Omental fat pad (tissue), 4 donors: ENCODE results near the gene AGPS. TPM values are rescaled to one million over a fixed set of nuclear protein-coding genes. Genes with fewer than 3 reads are reported as not detected.
"Not testable (repeated sequence)": the region's sequence is repeated elsewhere in the genome, so short reads cannot be mapped to it uniquely, and the experiment has no call there.

ENCODE experiments used
- ATAC-seq: fragments of 150-250 bp; one replicate; pipeline ENCODE4 v1.9.1; 2016; ENCODE audit warnings: mild to moderate bottlenecking, moderate library complexity; ENCODE audit not compliant: low FRiP score
- DNase-seq: peaks from one replicate; pipeline ENCODE4 v3.0.0-alpha.2; 2019; ENCODE audit warnings: low spot score
- total RNA-seq, 4 donors: library from RNA; depleted of rRNA; stranded (reverse); fragments of >200 nt; gene quantifications; one replicate each; pipeline ENCODE4 v1.1.0, GENCODE V29; 2016
- TF ChIP-seq, protein P1 (sequence below), 3 donors: fragments of 450-650 bp; IDR thresholded peaks; one replicate each; pipeline ENCODE4 v1.5.1; 2016 to 2017; ENCODE audit warnings: antibody characterized with exemption in 3 of 3, mild to moderate bottlenecking in 3 of 3, moderate library complexity in 2 of 3

Gene AGPS
- total RNA-seq, 4 donors from 2014 or later = 21.6 to 33.0 (median 29.0) TPM

DNA sequence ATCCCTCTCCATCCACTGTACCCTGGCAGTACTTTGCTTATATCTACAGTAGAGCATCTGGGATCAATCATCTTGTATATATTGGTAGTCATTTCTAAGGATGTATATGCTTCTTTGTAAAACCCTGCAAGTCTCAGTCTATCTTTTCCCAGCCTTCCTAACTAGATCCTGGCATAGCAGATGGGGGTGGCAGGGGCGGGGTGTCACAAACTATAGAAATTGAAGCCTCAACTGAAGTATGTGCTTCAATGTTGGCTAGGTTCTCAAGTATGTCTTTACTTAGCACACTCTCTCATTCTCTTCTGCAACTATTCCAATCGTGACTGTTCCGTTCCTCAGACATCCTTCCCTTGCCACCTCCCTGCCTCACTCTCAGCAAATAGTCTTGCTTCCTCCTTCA lies 30.1 kb upstream of the AGPS start:
- no peak for ATAC-seq
- DNase-seq = no peak
- TF ChIP-seq, protein P1, sequence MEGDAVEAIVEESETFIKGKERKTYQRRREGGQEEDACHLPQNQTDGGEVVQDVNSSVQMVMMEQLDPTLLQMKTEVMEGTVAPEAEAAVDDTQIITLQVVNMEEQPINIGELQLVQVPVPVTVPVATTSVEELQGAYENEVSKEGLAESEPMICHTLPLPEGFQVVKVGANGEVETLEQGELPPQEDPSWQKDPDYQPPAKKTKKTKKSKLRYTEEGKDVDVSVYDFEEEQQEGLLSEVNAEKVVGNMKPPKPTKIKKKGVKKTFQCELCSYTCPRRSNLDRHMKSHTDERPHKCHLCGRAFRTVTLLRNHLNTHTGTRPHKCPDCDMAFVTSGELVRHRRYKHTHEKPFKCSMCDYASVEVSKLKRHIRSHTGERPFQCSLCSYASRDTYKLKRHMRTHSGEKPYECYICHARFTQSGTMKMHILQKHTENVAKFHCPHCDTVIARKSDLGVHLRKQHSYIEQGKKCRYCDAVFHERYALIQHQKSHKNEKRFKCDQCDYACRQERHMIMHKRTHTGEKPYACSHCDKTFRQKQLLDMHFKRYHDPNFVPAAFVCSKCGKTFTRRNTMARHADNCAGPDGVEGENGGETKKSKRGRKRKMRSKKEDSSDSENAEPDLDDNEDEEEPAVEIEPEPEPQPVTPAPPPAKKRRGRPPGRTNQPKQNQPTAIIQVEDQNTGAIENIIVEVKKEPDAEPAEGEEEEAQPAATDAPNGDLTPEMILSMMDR (IDR thresholded peaks at IDR 0.05) = no peak

DNA sequence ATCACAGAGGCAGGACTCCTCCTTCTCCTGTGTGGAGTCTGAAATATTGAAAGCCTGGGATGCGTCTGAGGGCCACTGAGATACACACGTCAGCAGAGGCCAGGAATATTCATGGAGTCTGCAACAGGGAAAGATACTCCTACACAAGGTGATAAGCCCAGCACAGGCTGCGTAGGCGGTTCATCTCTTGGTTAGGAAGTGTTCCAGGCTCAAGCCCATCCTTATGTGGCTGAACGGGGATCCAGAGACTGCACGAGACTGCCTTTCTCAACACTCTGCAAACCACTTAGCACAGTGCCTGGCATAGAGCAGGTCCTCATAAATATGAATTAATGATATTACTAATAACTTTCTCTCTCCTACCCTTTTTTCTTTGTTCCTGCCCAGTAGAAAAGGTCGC lies 29.2 kb upstream of the AGPS start:
- DNase-seq (no peak), ATAC-seq (peak; percentile 57)
- TF ChIP-seq, protein P1 (IDR thresholded peaks at IDR 0.05) = no peak

DNA sequence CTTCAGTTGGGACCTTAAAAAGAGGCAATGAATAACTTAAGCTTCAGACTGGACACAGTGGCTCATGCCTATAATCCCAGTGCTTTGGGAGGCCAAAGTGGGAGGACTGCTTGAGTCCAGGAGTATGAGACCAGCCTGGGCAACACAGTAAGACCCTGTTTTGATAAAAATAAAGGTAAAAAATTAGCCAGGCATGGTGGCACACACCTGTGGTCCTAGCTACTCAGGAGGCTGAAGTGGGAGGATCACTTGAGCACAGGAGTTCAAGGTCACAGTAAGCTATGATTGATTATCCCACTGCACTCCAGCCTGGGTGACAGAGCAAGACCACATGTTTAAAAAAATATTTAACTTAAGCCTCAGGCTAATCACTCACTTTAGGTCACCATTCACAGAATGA lies 26.8 kb upstream of the AGPS start:
- not testable (repeated sequence) for ATAC-seq

DNA sequence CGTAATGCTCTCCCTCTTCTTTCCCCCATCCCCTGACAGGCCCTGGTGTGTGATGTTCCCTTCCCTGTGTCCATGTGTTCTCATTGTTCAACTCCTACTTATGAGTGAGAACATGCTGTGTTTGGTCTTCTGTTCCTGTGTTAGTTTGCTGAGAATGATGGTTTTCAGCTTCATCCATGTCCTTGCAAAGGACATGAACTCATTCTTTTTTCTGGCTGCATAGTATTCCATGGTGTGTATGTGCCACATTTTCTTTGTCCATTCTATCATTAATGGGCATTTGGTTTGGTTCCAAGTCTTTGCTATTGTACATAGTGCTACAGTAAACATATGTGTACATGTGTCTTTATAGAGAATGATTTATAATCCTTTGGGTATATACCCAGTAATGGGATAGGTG lies 24.6 kb upstream of the AGPS start:
- not testable (repeated sequence) for DNase-seq, ATAC-seq

More for the DNA sequence above, 26.8 kb upstream of the AGPS start:
- DNase-seq = not testable (repeated sequence)

DNA sequence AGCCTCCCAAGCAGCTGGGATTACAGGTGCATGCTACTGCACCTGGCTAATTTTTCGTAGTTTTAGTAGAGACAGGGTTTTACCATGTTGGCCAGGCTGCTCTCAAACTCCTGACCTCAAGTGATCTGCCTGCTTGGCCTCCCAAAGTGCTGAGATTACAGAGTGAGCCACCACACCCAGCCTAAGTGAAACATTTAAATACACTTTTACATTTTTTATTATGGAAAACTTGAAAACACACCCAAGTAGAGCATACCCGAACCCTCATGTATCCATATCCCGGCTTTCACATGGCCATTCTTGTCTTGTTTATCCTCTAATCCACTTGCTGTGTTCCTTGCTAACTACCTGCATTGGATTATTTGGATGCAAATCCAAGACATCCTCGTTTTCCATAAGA lies 13.2 kb upstream of the AGPS start:
- DNase-seq (no peak), ATAC-seq (no peak)
- TF ChIP-seq, protein P1 (IDR thresholded peaks at IDR 0.05) = no peak

DNA sequence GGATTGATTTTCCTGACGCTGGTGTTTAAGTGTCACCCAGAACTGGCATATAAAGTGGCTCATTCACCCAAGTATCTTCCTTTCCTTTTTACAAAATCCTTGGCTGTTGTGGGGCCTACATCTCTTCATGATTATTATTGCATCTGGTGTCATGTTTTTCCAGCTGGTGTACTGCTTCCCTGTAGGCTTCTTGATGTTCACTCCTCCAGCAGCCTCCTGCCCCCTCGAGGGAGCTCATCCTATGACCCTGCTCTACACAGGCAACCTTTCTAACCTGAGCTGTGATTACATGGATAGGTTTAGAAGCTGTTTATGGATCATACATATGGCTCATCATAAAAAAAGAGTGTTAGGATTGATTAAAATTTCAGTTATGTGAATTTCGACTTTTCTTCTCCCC lies 12.4 kb upstream of the AGPS start:
- DNase-seq = no peak
- no peak for ATAC-seq
- TF ChIP-seq, protein P1 (IDR thresholded peaks at IDR 0.05) = no peak

DNA sequence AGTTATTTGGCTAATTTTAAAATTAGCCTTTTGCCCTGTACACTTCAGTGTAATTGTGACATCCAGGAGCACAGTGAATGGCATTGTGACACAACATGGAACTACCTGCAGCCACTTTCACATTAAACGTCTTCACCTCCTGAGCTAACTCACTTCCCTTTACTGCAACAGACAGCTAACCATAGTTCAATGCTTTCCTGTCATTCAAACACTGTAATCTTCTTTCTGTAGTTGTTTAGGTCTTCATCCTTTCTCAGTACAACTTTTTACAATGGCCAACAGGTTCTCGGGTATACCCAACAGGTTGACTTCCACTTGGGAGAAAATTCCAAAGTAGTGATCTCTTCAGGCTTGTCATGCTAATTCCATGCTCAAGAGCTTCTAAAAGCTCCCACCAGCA lies 8.6 kb upstream of the AGPS start:
- ATAC-seq = no peak
- TF ChIP-seq, protein P1 (IDR thresholded peaks at IDR 0.05) = no peak
- no peak for DNase-seq

DNA sequence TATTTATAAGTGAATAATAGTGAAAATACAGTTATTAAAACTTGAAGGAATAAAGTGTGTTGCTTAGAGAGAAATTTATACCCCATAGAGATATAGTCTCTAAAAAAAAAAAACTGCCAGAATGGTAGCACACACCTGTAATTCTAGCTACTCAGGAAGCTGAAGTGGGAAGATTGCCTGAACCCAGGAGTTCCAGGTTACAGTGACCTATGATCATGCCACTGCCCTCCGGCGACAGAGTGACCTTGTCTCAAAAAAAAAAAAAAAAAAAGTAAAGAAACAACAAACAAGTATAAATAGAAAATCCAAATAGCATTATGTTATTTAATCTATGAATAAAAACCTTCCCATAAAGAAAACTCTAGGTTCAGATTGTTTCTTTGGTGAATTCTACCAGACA lies 7.4 kb upstream of the AGPS start:
- DNase-seq (no peak), ATAC-seq (no peak)
- TF ChIP-seq, protein P1 (IDR thresholded peaks at IDR 0.05) = no peak
